DND-41 (cell line): ENCODE measurements around the gene RPL3.

ENCODE experiments used
- ATAC-seq: fragments of 200-7000 bp; cut with Tn5 transposase; 3 replicates; pipeline ENCODE4 v1.9.1; 2021; ENCODE audit warnings: low read depth; ENCODE audit not compliant: insufficient read depth
- DNase-seq: peaks from one replicate; pipeline ENCODE4 v3.0.0-alpha.2; 2020
- H2AFZ ChIP-seq: 2 replicates; pipeline ENCODE4 v1.6.0; 2012; ENCODE audit warnings: low read depth, low read length
- H3K27ac ChIP-seq: 2 replicates; pipeline ENCODE4 v1.5.1; 2012; ENCODE audit warnings: low read length, inconsistent platforms
- H3K27me3 ChIP-seq: fragments of 200-600 bp; sonication (generic); 2 replicates; pipeline ENCODE4 v1.6.0; 2012; ENCODE audit warnings: low read length, mild to moderate bottlenecking, inconsistent platforms; ENCODE audit not compliant: insufficient read depth, poor library complexity
- H3K36me3 ChIP-seq: 2 replicates; pipeline ENCODE4 v1.5.1; 2012; ENCODE audit warnings: low read length, inconsistent platforms; ENCODE audit not compliant: insufficient read depth
- H3K4me1 ChIP-seq: 2 replicates; pipeline ENCODE4 v1.5.1; 2012; ENCODE audit warnings: mild to moderate bottlenecking, low read length; ENCODE audit not compliant: insufficient read depth
- H3K4me2 ChIP-seq: 2 replicates; pipeline ENCODE4 v1.6.0; 2012; ENCODE audit warnings: mild to moderate bottlenecking, moderate library complexity, low read length, inconsistent platforms; ENCODE audit not compliant: insufficient read depth
- H3K4me3 ChIP-seq, 2 experiments: fragments of 200-600 bp in 1 of 2; shearing (Covaris generic) in 1 of 2; 2 replicates each; pipeline ENCODE4 v1.5.1; 2012 to 2016; ENCODE audit warnings: inconsistent platforms in 2 of 2, low read length in 2 of 2, mild to moderate bottlenecking in 2 of 2, low read depth in 1 of 2, moderate library complexity in 1 of 2
- H3K79me2 ChIP-seq: 2 replicates; pipeline ENCODE4 v1.6.0; 2012; ENCODE audit warnings: low read length, inconsistent platforms; ENCODE audit not compliant: insufficient read depth
- H3K9ac ChIP-seq: 2 replicates; pipeline ENCODE4 v1.6.0; 2012; ENCODE audit warnings: low read depth, mild to moderate bottlenecking, inconsistent platforms, low read length, moderate library complexity
- H3K9me3 ChIP-seq: 2 replicates; pipeline ENCODE4 v1.5.1; 2012; ENCODE audit warnings: low read length, moderate library complexity, mild to moderate bottlenecking, inconsistent platforms; ENCODE audit not compliant: insufficient read depth, severe bottlenecking
- H4K20me1 ChIP-seq: 2 replicates; pipeline ENCODE4 v1.6.0; 2012; ENCODE audit warnings: low read length; ENCODE audit not compliant: insufficient read depth
- EZH2 ChIP-seq: IDR thresholded peaks from 3 replicates; pipeline ENCODE4 v1.6.1; 2012; ENCODE audit warnings: borderline replicate concordance, low read depth, mild to moderate bottlenecking, moderate library complexity, low read length, inconsistent platforms; ENCODE audit not compliant: severe bottlenecking
- TF ChIP-seq, protein P1 (sequence below): IDR thresholded peaks from 2 replicates; pipeline ENCODE4 v1.5.1; 2012; ENCODE audit warnings: borderline replicate concordance, low read length, moderate library complexity, mild to moderate bottlenecking; ENCODE audit not compliant: poor library complexity, severe bottlenecking; ENCODE audit errors: extremely low read depth

Gene RPL3

DNA sequence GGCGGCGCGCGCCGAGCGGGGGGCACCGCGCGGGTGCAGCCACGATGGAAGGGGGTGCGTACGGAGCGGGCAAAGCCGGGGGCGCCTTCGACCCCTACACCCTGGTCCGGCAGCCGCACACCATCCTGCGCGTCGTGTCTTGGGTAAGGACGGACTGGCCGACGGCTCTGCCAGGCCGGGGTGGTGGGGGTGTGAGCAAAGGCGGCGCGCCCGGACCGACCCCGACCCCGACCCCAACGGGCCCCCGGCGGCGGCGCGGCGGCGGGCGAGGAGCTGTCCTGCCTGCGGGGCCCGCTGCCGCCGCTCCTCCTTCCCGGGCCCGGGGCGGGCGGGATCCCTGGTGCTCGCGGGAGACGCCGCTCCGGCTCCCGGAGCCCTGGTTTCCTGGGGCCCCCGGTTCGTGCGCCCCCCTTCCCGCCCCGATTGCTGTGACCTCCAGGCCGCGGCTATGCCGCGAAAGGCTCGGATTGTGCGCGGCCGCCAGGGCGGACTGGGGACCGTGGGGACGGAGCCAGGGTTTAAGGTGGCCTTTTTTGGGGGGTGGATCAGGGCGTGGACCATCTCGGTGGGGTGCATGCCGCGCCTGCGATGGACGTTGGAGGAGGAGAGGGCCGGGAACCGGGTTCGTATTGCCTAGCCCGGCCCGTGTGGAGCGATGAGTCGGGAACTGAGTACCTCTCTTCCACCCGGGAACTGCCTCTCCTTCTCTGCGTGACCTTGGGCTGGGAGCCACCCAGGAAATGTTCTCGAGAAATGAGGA, 30.7 kb upstream of the RPL3 start, which contains the start of gene SYNGR1:
SYNGR1 (plus strand) TSS at position 25 of the 760 bp plus-strand sequence; CDS start at position 45, 20 bp downstream.
- Histone ChIP-seq H3K27ac (peak within 1 kb of the TSS; percentile 58), H3K9ac (peak within 1 kb of the TSS; percentile 66), H3K4me3 (peak within 1 kb of the TSS; percentile 21 to 66; a peak in 3 of 4 replicates), H3K79me2 (peaks cover 2% of the 10 kb centered on the region), H3K4me2 (peak within 1 kb of the TSS; percentile 87), H3K4me1 (peaks cover 23% of the 10 kb centered on the region), H3K27me3 (no peaks in the 10 kb centered on the region), H3K36me3 (no peaks in the 10 kb centered on the region), H2AFZ (peak within 1 kb of the TSS; percentile 87), H3K9me3 (no peaks in the 10 kb centered on the region), H4K20me1 (no peaks in the 10 kb centered on the region; the same call in 1 of the 2 replicates)
- TF ChIP-seq, protein P1, sequence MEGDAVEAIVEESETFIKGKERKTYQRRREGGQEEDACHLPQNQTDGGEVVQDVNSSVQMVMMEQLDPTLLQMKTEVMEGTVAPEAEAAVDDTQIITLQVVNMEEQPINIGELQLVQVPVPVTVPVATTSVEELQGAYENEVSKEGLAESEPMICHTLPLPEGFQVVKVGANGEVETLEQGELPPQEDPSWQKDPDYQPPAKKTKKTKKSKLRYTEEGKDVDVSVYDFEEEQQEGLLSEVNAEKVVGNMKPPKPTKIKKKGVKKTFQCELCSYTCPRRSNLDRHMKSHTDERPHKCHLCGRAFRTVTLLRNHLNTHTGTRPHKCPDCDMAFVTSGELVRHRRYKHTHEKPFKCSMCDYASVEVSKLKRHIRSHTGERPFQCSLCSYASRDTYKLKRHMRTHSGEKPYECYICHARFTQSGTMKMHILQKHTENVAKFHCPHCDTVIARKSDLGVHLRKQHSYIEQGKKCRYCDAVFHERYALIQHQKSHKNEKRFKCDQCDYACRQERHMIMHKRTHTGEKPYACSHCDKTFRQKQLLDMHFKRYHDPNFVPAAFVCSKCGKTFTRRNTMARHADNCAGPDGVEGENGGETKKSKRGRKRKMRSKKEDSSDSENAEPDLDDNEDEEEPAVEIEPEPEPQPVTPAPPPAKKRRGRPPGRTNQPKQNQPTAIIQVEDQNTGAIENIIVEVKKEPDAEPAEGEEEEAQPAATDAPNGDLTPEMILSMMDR = no peak
- TF ChIP-seq EZH2 = no peak
- DNase-seq (peak; percentile 20), ATAC-seq (peak; percentile 44)

DNA sequence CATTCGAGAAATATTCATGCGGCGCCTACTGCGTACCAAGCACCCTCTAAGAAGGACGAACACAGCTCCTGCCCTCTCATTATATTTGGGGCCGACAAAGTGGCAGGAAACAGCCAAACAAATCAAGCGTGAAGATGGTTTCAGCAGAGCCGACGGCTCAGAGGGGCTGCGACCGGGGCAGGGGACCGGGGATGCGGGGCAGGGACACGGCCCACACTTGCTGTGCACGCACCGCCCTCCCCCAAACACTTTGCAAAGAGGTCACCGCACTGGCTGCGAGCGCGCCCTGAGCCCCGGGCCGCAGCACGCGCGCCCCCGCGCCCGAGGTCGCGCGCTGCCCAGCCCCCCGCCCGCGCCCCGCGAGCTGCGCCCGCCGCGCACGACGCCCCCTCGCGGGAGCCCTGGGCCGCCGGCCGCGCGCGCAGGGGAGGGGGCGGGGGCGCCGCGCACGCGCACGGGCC, 30.1 kb upstream of the RPL3 start:
- Histone ChIP-seq H3K9ac (peak overlapping the region; percentile 66), H3K4me1 (peaks cover 23% of the 10 kb centered on the region), H3K79me2 (peaks cover 2% of the 10 kb centered on the region), H3K9me3 (no peaks in the 10 kb centered on the region), H3K27me3 (peaks cover 2% of the 10 kb centered on the region), H3K36me3 (no peaks in the 10 kb centered on the region), H3K4me3 (peak overlapping the region; percentile 21 to 66; a peak in 3 of 4 replicates), H3K27ac (peak overlapping the region; percentile 58), H2AFZ (peak overlapping the region; percentile 87), H3K4me2 (peak overlapping the region; percentile 87), H4K20me1 (no peaks in the 10 kb centered on the region; the same call in 1 of the 2 replicates)
- DNase-seq = peak; percentile 59
- peak; percentile 62 for ATAC-seq
- TF ChIP-seq EZH2 = no peak
- TF ChIP-seq, protein P1 = peak; percentile 6

DNA sequence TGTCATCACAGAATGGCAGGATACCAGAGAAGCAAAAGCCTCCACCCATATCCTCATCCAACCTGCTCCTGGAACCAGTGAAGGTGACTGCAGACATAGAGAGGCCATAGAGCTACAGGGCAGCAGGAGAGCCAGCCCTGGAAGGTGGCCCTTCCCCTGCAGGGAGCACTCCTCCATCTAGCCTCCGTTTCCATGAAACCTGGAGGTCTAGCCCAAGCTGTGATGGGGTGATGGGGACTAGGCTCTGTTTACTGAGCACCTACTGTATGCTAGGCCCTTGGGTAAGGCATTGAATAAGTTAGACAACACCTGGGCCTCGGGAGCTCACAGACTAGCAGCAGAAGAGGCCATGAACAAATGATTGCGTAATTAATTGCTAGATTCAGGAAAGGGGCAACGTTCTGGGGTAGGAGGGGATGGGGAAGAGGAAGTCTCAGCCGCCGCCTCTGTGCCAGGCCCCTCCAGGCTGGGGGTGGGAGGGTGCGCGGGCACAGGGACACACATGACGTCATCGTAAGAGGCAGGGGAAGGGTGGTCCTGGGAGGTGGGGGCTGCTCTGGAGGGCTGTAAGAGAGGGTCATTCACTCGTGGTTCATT, 29.6 kb upstream of the RPL3 start:
- Histone ChIP-seq H3K4me1 (peaks cover 23% of the 10 kb centered on the region), H3K4me3 (peak overlapping the region; percentile 21 to 66; a peak in 3 of 4 replicates), H3K9me3 (no peaks in the 10 kb centered on the region), H2AFZ (peak overlapping the region; percentile 87), H3K79me2 (peaks cover 2% of the 10 kb centered on the region), H3K27ac (peak overlapping the region; percentile 58), H3K27me3 (peaks cover 7% of the 10 kb centered on the region), H4K20me1 (no peaks in the 10 kb centered on the region; the same call in 1 of the 2 replicates), H3K4me2 (peak overlapping the region; percentile 87), H3K36me3 (no peaks in the 10 kb centered on the region), H3K9ac (peak overlapping the region; percentile 66)
- ATAC-seq (peak; percentile 81), DNase-seq (peak; percentile 77)
- no peak for TF ChIP-seq EZH2
- TF ChIP-seq, protein P1 = no peak
